Astrocyte of the cerebellum (primary cell): Measurements from ENCODE around the gene ABHD17A.

Source experiments
- DNase-seq: peaks from one replicate; pipeline ENCODE4 v3.0.0-alpha.2; 2011; ENCODE audit warnings: low read depth
- H3K4me3 ChIP-seq: 2 replicates; pipeline ENCODE4 v1.5.1; 2011; ENCODE audit warnings: mild to moderate bottlenecking, low read depth, low read length, moderate library complexity
- CTCF ChIP-seq: IDR thresholded peaks from 2 replicates; pipeline ENCODE4 v1.5.1; 2012; ENCODE audit warnings: low read length, low read depth, moderate library complexity, mild to moderate bottlenecking; ENCODE audit errors: missing control alignments
- in situ Hi-C: cut with HindIII; loops from 2 replicates; pipeline ENCODE4 v1.10.0; 2017; ENCODE audit warnings: low sequenced_read_pairs

The ABHD17A gene

GRCh38 chr19:1851654-1852580, 33.4 kb downstream of the ABHD17A start:
- no peak for TF ChIP-seq CTCF
- H3K4me3 ChIP-seq: no peak overlapping the region
- no peak for DNase-seq

GRCh38 chr19:1850809-1851653, 34.3 kb downstream of the ABHD17A start:
- in situ Hi-C loops: no loop called here
- no peak for DNase-seq
- TF ChIP-seq CTCF: no peak
- H3K4me3 ChIP-seq: no peak overlapping the region

More at GRCh38 chr19:1851654-1852580, 33.4 kb downstream of the ABHD17A start:
- in situ Hi-C loops: no loop called here

GRCh38 chr19:1849886-1850398, 35.4 kb downstream of the ABHD17A start:
- no peak for DNase-seq
- no peak for TF ChIP-seq CTCF
- H3K4me3 ChIP-seq: no peak overlapping the region
- in situ Hi-C loops: no loop called here

- no peak for TF ChIP-seq CTCF
- no peak for DNase-seq
- no peak overlapping the region for H3K4me3 ChIP-seq
- in situ Hi-C loops: no loop called here
Observed at GRCh38 chr19:1849132-1849474, 36.2 kb downstream of the ABHD17A start.

GRCh38 chr19:1848399-1849131, 36.7 kb downstream of the ABHD17A start, which contains the start of gene REXO1:
Gene REXO1 (minus strand): TSS chr19:1848483. CDS start chr19:1848358, 125 bp downstream.
- TF ChIP-seq CTCF: peak; percentile 95
- DNase-seq: peak; percentile 78
- H3K4me3 ChIP-seq: peak within 1 kb of the TSS; percentile 90
- in situ Hi-C loops: no loop called here
